ENCODE measurements around the gene TMEM106A.

- TF ChIP-seq SMARCA4 (IDR thresholded peaks at IDR 0.05): no peak
- TF ChIP-seq CTCF (IDR thresholded peaks at IDR 0.05 in 2 of 3, conservative IDR thresholded peaks at IDR 0.05 in 1 of 3; ENCODE audit: insufficient read depth in 2 of 3, low read depth in 1 of 3, low read length in 3 of 3): no peak
- TF ChIP-seq ZFP30 (CRISPR knock-in tag; IDR thresholded peaks at IDR 0.05; ENCODE audit: borderline replicate concordance): no peak
- TF ChIP-seq BRD4 (IDR thresholded peaks at IDR 0.05): no peak
- no peak for TF ChIP-seq ZNF512 (tag; IDR thresholded peaks at IDR 0.05)
- no peak for TF ChIP-seq HNRNPLL (IDR thresholded peaks at IDR 0.05; ENCODE audit: low read depth, low read length, poor library complexity, severe bottlenecking)
- TF ChIP-seq ZKSCAN1 (IDR thresholded peaks at IDR 0.05; ENCODE audit: low read depth, low read length): no peak
- TF ChIP-seq STAG1 (CRISPR knock-in tag; IDR thresholded peaks at IDR 0.05; ENCODE audit: borderline replicate concordance): no peak
- TF ChIP-seq KDM1A (IDR thresholded peaks at IDR 0.05): no peak
- no peak for TF ChIP-seq JUND (IDR thresholded peaks at IDR 0.05; ENCODE audit: borderline replicate concordance, low read depth, low read length)
- TF ChIP-seq JUND (tag; IDR thresholded peaks at IDR 0.05; ENCODE audit: borderline replicate concordance, low read depth, low read length): no peak
These were observed 14.7 kb downstream of the TMEM106A start for GRCh38 chr17:43226393-43226792.

Data from K562 (cell line).